Measurements from ENCODE around the gene TIMM44.

TIMM44 gene

DNA sequence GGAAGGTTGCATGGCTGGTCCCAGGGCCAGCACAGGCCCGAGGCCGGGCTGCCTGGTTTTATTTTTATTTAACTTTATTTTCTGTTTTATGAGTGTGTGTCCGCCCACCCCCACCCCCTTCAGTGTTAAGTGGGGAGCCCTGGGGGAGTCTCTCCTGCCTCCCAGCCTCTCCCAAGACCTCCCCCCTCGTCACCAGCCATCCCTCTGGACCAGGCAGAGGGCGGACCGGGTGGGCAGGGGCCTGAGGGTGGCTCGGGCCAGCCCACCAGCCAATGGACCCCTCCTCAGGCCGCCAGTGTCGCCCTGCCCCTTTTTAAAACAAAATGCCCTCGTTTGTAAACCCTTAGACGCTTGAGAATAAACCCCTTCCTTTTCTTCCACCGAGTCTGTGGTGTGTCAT is 29.4 kb downstream of the TIMM44 start:
- no peak for DNase-seq (ENCODE audit: low spot score)

DNA sequence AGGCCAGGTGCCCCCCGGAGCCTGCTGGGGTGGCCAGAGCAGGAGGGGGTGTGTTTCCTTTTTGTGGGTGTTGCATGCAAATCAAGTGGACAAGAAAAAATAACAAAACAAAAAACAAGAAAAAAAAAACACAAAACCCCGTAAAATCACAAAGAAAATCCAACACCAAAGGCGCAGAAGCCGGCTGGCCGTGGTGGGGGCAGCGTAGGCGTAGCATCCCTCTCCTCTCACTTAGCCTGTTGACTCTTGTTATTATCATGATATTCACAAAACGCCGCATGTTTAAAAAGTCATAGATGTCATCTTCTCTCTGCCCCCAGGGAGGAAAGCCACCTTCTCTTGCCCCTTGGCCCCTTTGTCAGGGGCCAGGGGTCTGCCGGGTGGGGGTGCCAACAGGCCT is 29.8 kb downstream of the TIMM44 start:
- no peak for DNase-seq (ENCODE audit: low spot score)

DNA sequence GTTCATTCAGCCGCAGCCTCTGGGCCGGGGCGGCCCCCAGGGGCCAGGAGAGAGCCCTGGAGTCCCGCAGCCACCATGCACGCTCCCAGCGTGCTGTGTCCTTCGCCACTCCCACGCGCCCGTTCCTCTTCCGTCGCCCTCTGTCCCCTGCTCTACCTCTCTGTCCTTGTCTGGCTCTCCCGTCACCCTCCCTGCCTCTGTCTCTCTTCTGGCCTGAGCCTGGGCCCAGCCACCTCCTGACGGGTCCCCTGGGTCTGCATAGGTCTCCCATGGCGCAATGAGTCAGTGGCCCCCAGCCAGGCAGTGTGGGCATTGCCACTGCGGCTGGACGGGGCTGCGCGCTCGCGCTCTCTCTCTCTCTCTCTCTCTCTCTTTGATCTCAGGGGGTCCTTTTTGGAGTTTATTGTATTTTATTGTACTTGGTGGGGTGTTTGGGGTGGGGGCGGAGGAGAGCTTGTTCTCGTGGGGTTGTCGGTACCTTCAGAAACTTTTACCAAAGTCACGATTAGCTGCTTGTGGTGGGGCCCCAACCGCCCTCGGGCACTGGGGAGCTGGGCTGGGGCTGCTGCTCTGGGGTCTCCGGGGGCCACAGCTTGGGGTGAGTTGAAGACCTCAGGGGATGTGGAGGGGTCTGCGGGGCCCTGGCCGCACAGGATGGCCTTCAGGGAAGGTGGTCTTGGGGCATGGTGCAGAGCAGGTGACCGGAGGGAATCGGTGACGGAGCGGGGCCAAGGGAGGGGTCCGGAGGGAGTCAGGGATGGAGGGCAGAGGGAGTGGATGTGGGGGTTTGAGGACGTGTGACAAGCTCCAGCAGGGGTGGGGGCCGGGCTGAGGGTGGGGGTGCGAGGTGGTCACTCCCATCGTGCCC is 30.5 kb downstream of the TIMM44 start:
- no peak for DNase-seq (ENCODE audit: low spot score)

DNA sequence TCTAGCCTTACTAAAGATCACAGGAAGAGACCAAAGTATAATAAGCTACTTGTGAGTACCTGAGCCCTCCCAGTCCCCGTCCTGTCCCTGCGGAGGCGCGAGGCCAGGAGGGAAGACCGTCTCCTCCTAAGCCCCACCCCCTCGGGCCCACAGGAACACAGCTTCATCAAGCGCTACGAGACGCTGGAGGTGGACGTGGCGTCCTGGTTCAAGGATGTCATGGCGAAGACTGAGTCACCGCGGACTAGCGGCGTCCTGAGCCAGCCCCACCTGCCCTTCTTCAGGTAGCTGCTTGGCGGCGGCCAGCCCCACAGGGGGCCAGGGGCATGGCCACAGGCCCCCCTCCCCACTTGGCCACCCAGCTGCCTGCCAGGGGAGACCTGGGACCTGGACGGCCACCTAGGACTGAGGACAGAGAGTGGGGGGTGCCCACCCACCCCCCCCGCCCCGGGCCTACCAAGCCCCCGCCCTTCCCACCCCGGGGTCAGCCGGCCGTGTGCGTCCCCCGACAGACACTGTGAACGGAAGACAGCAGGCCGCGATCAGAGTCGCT is 31.2 kb downstream of the TIMM44 start:
- DNase-seq (ENCODE audit: low spot score), result no peak

DNA sequence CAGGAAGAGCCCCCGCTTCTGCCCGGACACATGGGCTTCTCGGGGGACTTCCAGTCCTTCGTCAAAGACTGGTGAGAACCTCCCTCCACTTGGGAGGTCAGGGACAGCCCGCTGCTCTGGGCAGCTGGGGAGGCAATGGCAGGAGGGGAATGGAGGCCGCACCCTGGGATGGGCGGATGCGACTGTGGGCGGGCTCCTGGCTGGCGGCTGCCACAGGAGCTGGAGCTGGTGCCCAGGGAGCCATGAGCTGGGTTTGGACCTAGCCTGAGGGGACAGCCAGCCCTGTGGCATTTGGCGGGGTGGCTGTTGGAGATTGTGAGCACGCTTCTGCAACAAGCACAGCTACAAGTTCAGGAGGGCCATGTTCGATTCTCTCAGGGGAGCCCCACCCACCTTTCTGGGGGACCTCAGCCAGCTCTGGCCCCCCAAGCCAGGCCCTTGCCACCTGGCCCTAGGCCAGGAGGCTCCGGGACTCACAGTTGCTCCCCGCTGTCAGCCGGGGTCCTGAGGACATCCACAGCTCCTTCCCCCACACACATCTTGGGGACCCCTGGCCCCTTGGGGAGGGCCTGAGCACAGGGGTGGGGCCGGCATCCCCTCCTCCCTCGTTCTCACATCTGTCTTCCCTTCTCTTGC is 31.8 kb downstream of the TIMM44 start:
- no peak for DNase-seq (ENCODE audit: low spot score)

DNA sequence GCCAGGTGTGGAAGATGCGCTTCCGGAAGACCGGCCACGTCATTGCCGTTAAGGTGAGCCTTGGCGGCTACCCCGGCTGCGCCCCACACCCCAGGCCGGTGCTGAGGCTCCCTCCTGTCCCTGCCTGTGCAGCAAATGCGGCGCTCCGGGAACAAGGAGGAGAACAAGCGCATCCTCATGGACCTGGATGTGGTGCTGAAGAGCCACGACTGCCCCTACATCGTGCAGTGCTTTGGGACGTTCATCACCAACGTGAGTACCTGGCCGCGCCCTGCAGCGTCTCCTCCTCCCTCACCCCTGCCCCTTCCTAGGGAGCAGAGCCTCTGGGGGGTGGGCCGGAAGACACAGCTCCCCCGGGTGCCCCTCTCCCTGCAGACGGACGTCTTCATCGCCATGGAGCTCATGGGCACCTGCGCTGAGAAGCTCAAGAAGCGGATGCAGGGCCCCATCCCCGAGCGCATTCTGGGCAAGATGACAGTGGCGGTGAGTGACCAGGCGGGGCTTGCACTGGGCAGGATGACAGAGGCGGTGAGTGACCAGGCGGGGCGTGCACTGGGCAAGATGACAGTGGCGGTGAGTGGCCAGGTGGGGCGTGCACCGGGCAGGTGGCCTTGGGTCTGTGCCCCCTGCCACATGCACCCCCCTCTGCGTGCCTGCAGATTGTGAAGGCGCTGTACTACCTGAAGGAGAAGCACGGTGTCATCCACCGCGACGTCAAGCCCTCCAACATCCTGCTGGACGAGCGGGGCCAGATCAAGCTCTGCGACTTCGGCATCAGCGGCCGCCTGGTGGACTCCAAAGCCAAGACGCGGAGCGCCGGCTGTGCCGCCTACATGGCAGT is 32.9 kb downstream of the TIMM44 start:
- DNase-seq (ENCODE audit: low spot score), result no peak

DNA sequence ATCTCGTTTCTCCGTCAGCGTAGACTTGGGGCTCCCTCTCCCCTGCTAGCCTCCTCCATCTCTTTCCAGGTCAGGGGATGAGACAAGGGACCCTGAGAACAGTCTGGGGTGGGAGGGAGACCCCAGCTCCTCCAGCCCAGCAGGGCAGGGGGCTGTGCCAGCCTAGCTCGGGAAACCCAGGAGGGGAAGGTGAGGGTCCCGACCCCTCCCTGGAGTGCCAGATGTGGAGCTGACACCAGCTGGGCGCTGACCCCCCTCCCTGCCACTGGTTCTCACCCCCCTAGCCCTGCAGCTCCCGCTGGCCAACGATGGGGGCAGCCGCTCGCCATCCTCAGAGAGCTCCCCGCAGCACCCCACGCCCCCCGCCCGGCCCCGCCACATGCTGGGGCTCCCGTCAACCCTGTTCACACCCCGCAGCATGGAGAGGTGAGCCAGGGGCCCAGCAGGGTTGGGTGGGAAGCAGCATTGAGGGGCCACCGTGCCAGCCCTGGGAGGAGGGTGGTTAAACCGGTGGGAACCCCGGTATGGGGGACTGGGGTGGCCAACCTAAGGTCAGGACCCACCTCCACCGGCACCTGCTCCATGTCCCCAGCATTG is 33.9 kb downstream of the TIMM44 start:
- DNase-seq (ENCODE audit: low spot score), result no peak

DNA sequence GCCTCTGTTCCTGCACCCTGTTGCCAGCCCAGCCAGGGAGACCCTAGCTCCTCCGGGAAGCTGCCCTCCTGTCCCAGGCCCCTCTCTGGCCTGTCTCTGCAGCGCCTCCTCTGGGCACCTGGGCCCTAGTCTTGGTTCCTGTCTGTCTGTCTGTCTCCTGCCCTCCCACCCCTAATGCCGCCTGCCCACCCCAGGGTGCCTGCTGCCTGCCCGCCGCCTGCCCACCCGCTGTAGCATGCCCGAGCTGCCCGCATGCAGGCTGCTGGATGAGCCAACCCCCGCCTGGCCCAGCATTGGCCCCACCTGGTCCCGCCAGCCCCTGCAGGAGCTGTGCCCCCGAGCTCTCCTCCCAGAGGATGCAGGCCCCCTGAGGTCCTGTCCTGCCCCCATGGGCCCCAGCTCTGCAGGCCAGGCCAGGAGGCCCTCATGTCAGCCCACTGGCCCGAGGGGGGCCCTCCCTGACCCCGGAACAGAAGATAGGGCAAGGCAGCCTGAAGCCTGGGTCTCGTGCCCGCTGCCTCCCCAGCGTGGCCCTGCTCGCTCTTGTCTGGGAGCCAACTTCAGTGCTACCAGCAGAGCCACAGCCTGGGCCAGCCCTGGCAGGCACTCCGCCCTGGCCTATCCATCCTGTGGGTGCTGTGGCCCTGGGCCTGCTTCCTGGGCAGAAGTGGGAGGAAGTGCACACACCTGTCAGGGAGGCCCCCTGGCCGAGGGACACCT is 34.6 kb downstream of the TIMM44 start:
- no peak for DNase-seq (ENCODE audit: low spot score)

DNA sequence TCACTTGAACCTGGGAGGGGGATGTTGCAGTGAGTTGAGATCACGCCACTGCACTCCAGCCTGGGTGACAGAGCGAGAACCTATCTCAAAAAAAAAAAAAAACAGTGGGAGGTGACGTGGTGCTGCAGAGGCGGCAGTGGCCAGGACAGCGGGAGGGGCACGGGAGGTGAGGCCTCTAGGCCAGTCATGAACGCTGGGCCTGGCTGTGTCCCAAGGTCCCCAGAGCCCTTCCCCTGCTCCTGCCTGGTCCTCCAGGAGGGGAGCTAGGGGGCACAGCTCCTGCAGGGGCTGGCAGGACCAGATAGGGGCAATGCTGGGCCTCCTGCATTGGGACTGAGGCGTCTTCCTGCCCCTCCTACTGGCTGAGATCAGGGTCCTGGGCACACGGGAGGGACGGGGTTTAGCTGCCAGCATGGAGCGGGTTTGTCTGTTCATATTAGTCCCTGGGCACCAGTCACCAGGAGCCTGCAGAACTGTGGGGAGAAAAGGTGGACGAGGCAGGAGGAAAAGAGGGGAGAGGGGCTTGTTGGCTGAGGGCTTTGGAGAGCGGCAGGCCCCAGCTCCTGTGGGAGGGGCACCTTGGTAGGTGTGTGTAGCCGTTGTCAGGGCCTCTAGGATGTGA is 35.3 kb downstream of the TIMM44 start:
- DNase-seq (ENCODE audit: low spot score), result no peak

DNA sequence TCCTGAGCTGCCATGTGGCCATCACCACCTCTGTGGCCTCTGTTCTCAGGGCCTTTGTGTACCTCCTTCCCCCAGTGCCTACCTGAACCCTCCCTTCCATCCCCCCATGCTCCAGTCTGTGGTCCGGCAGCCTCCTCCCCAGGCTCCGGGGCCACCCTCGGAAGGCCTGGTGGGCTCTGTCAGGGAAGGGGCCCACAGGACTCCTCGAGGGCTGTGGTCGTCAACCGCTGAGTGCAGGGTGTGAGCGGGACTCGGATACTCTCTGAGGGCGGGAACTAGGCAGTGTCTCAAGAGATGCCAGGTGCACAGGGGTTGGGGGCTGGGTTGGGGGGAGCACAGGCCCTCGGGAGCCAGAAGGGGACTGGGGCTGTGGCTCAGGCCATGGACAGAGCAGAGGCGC is 35.9 kb downstream of the TIMM44 start:
- no peak for DNase-seq (ENCODE audit: low spot score)

DNA sequence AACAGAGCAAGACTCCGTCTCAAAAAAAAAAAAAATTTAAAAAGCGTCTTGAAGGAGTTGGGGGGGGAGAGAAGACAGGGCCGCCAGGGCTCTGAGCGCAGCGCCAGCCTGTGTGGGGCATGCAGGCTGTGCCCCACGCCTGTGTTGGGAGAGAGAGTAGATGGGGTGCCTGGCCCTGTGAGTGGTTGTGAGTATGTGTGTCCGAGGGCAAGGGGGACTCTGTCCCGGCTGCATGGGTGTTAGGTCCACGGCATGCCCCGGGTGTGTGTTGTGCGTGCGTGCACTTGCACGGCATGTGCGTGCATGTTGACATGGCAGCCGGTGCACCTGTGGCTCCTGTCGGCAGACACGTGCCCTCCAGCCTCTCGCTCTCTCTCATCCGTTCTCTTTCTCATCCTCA is 36.3 kb downstream of the TIMM44 start:
- DNase-seq (ENCODE audit: low spot score), result no peak

DNA sequence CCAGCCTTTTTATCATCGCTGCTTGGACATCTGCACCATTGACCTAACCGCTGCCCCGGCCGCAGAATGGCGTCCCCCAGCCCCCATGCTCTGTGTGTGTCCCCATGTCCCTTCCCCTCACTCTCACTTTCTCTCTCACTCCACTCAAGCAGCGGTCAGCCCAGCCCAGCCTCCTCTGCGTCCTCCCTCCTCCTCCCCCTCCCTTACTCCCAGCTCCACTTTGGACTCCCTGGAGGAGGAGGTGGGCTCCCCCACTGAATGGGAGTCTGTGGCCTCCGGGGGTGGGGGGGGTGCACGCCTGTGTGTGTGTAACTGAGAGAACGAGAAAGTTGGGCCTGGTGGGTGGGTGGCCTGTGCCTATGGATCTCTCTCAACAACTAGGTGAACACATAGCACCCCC is 37.6 kb downstream of the TIMM44 start:
- DNase-seq (ENCODE audit: low spot score), result no peak

DNA sequence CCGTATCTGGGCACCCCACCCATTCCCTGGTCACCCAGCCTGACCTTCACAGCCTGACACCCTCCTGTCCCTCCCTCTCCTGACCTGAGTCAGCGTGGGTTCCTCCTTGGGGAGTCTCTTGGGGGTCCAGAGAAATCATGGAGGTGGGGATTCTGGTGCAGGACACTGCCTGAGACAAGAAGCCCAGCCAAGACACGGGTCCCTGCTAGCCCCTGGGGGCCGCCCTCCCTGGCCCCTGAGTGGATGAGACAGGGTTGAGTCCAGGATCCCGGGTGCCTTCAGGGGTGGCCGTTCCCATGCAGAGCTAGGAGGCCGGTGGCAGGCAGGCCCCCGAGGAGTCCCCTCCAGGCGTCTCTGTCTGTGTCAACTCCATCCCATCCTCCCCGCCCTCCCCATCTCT is 38.2 kb downstream of the TIMM44 start:
- no peak for DNase-seq (ENCODE audit: low spot score)

DNA sequence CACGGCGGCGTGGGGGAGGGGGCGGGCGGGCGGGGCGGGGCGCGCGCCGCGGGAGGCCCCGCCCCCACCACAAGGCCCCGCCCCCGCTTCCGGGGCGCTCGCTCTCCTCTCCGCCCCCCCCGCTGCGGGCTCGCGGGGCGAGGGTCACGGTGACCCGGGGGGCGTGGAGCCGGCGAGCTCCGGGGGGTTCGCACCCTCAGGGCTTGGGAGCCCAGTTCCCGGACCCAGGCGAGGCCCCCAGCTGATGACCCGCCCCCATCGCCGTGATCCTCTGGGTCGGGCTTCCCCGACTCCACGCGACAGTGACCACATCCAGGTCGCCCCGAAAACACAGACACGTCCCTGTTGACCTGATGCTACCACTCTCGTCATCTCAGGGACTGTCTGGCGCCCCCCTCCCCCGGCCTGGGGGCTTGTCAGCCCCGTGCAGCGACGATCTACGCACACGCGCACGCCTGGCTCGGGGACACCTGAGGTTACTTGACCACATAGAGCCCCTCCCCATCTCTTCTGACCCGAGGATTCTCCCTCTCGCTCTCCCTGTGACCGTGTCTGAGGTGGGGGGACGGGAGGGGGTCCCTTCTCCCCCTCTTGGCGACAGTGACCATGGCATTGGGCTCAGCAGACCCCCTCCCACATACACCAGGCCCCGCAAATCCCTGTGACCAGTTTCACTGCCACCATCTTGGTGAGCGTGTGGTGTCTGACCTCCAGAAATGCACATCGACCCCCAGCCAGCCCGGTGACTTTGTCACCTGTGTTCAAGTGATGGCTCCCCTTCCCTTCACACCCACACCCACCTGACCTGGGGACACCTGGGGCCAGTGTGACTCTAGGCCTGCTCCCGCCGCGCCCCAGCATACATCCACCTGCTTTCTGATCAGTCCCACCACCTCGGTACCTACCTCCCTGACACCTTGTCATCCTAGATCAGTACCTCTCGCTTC is 39.1 kb downstream of the TIMM44 start:
- no peak for DNase-seq (ENCODE audit: low spot score)

DNA sequence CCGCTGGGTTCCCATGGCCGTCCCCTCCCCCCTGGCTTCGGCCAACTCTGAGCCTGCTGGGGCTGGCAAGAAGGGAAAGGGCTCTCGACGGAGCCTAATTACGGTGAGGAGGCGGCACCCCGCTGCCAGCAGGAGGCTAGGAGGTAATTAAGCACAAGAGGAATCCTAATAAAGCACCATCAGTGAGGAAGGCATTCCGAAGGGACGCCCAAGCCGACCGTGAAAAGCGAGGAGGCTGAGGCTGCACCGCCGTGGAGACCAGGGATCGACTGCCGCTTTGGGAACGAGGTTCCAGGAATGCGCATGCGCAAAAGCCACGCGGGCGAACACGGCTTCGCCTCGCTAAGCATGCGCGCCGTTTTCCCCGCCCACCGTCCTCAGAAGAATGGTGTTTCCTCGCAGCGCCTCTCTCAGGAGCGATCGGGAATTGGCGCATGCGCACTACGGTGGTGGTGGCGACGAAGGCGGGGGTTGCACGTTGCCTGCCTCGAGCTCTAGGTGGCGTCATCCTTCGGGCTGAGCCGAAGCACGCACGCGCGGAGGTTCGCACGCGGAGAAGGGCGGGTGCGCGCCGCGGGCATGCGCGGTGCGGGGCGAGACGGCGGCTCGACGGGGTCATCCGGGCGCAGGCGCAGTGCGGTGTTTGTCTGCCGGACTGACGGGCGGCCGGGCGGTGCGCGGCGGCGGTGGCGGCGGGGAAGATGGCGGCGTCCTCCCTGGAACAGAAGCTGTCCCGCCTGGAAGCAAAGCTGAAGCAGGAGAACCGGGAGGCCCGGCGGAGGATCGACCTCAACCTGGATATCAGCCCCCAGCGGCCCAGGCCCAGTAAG is 40.0 kb downstream of the TIMM44 start, which contains the start of gene MAP2K7:
MAP2K7 (plus strand) TSS at position 634 of the 830 bp plus-strand sequence; CDS start at position 702, 68 bp downstream.
- peak; percentile 99 for DNase-seq (ENCODE audit: low spot score)

DNA sequence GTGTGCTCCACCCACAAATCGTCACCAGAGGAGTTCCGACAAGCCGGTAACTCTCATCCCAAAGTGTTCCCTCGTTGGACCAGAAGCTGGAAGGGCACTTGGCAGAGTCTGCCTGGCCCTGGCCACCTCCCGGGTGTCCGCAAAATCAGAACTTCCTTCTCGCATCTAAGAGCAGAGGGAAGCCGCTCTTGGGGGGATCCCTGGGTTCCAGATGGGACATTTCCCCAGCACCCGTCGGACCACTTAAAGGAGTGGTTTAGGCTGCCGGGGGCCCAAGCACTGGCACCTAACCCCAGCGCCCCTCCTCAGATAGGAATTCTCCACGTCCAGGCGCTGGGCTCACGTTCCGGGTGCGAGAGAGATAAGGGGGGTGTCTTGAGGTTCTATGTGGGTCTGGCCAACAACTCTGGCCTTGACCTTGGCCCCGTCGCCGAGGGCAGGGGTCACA is 40.6 kb downstream of the TIMM44 start:
- no peak for DNase-seq (ENCODE audit: low spot score)

DNA sequence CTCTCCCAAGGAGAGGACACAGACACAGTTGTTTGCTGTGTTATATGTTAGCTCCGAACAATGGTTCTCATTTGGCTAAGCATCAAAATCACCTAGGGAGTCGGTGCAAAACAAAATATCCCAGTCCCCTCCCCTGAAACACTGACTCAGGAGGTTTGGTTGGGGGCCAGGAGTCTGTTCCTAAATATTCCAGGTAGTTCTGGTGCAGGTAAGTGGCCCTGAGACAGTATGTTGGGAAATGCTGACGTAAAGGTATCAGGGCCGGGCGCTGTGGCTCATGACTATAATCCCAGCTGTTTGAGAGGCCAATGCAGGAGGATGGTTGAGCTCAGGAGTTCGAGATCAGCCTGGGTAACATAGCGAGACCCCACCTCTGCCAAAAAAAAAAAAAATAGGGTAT is 42.1 kb downstream of the TIMM44 start:
- DNase-seq (ENCODE audit: low spot score), result no peak

DNA sequence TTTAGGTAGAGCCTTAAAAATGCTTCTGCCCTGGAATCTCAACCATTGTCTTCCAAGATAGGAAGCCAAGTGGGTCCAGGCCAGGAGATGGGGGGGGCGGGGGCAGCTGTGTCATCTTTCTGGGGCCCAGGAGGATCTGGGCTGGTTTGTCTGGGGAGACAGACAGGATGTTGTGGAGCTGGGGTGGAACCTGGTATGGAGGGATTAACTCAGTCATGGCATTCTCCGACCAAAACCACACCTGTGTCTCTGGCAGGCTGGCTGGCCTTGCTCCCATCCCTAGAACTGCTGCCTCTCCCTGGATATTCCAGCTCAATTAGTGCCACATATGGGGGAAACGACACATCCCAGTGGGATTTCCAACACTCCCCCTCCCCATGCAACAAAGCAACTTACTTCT is 42.5 kb downstream of the TIMM44 start:
- no peak for DNase-seq (ENCODE audit: low spot score)

All from Ammon's horn (tissue), 1 donor.